Measurements from ENCODE around the gene ZNF324B. TPM values are rescaled to one million over a fixed set of nuclear protein-coding genes. Genes with fewer than 3 reads are reported as not detected.

The ZNF324B gene
- total and polyA plus RNA-seq, 2 of the 8 experiments (the other 6 are each of a cell fraction or from before 2014, with no cell fraction given): 2.9 to 6.0 TPM

- no peak for TF ChIP-seq EGR1 (IDR thresholded peaks at IDR 0.05; ENCODE audit: borderline replicate concordance, low read depth, low read length)
- TF ChIP-seq SAP30 (IDR thresholded peaks at IDR 0.05; ENCODE audit: insufficient read depth, insufficient replicate concordance, low read length): peak; percentile 59
- no peak for TF ChIP-seq BCL11A (IDR thresholded peaks at IDR 0.05; ENCODE audit: low read depth in 2 of 2, low read length in 2 of 2)
- peak in 1 of 2 experiments; percentile 4; a peak in 1 of 4 replicates for TF ChIP-seq RAD21 (IDR thresholded peaks at IDR 0.05 in 1 of 2, conservative IDR thresholded peaks at IDR 0.05 in 1 of 2; ENCODE audit: low read depth in 2 of 2, low read length in 2 of 2)
- TF ChIP-seq TEAD4 (IDR thresholded peaks at IDR 0.05; ENCODE audit: low read depth, low read length): 0 out of 2 replicates have a peak, but pooled peaks have one; percentile 42
- TF ChIP-seq NANOG (IDR thresholded peaks at IDR 0.05; ENCODE audit: insufficient read depth, low read depth, low read length, poor library complexity, severe bottlenecking): peak; percentile 18
- peak; percentile 83 for TF ChIP-seq TBP (IDR thresholded peaks at IDR 0.05; ENCODE audit: low read depth, low read length)
Measured at GRCh38 chr19:58499021-58499927, 47.9 kb downstream of the ZNF324B start (continued).

Measured in H1 (cell line).